RWPE2 (cell line): Measurements from ENCODE around the gene RNF225.

ENCODE experiments used
- ATAC-seq: fragments of 200-7000 bp; cut with Tn5 transposase; 3 replicates; pipeline ENCODE4 v1.9.1; 2021; ENCODE audit warnings: low read depth
- DNase-seq: peaks from one replicate; pipeline ENCODE4 v3.0.0-alpha.2; 2020; ENCODE audit warnings: low spot score
- H3K27ac ChIP-seq: fragments of 450-650 bp; 2 replicates; pipeline ENCODE4 v1.5.1; 2017; ENCODE audit warnings: mild to moderate bottlenecking; ENCODE audit not compliant: poor library complexity, severe bottlenecking
- H3K27me3 ChIP-seq: fragments of 250-450 bp; sonication (Bioruptor Pico); 2 replicates; pipeline ENCODE4 v1.5.1; 2021; ENCODE audit warnings: mild to moderate bottlenecking, moderate library complexity; ENCODE audit not compliant: insufficient read depth, poor library complexity, severe bottlenecking
- H3K36me3 ChIP-seq: fragments of 250-450 bp; sonication (Bioruptor Pico); 2 replicates; pipeline ENCODE4 v1.5.1; 2020; ENCODE audit warnings: low read depth, mild to moderate bottlenecking, moderate library complexity
- H3K4me1 ChIP-seq: fragments of 250-450 bp; sonication (Bioruptor Pico); 2 replicates; pipeline ENCODE4 v1.5.1; 2021; ENCODE audit warnings: mild to moderate bottlenecking, moderate library complexity; ENCODE audit not compliant: insufficient read depth, poor library complexity, severe bottlenecking
- H3K4me3 ChIP-seq: fragments of 250-450 bp; sonication (Bioruptor Pico); 2 replicates; pipeline ENCODE4 v1.5.1; 2021; ENCODE audit warnings: mild to moderate bottlenecking, moderate library complexity; ENCODE audit not compliant: severe bottlenecking
- H3K9me3 ChIP-seq: fragments of 250-450 bp; sonication (Bioruptor Pico); 2 replicates; pipeline ENCODE4 v1.5.1; 2021; ENCODE audit warnings: mild to moderate bottlenecking, moderate library complexity; ENCODE audit not compliant: severe bottlenecking
- TF ChIP-seq, protein P1 (sequence below): fragments of 450-650 bp; IDR thresholded peaks from one replicate; pipeline ENCODE4 v1.5.1; 2017; ENCODE audit warnings: mild to moderate bottlenecking, moderate library complexity; ENCODE audit not compliant: poor library complexity, severe bottlenecking

Gene RNF225

DNA sequence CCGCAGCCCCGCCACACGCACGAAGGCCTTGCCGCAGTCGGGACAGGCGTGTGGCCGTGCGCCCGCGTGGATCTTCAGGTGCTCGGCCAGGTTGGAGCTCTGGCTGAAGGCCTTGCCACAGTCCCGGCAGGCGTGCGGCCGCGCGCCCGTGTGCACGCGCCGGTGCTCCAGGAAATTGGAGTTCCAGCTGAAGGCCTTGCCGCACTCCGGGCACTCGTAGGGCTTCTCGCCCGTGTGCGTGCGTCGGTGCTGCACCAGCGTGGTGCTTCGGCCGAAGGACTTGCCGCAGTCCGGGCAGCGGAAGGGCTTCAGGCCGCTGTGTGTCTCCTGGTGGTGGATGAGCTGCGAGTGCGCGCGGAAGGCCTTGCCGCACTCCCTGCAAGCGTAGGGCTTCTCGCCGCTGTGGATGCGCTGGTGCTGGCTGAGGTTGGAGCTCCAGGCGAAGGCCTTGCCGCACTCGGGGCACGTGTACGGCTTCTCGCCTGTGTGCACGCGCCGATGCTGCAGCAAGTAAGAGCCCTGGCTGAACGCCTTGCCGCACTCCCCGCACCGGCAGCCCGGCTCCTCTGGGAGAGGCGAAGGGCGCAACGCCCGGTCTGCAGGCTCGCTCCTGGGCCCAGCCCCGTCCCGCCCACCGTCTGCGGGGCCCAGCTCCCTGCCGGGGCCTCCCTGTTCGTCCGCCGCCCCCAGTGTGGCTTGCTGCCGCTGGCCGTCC lies 38.5 kb upstream of the RNF225 start:
- Histone ChIP-seq H3K27ac (no peak overlapping the region), H3K36me3 (no peaks in the 10 kb centered on the region), H3K4me1 (no peaks in the 10 kb centered on the region), H3K4me3 (no peak overlapping the region), H3K27me3 (no peaks in the 10 kb centered on the region), H3K9me3 (no peaks in the 10 kb centered on the region)
- no peak for ATAC-seq
- TF ChIP-seq, protein P1, sequence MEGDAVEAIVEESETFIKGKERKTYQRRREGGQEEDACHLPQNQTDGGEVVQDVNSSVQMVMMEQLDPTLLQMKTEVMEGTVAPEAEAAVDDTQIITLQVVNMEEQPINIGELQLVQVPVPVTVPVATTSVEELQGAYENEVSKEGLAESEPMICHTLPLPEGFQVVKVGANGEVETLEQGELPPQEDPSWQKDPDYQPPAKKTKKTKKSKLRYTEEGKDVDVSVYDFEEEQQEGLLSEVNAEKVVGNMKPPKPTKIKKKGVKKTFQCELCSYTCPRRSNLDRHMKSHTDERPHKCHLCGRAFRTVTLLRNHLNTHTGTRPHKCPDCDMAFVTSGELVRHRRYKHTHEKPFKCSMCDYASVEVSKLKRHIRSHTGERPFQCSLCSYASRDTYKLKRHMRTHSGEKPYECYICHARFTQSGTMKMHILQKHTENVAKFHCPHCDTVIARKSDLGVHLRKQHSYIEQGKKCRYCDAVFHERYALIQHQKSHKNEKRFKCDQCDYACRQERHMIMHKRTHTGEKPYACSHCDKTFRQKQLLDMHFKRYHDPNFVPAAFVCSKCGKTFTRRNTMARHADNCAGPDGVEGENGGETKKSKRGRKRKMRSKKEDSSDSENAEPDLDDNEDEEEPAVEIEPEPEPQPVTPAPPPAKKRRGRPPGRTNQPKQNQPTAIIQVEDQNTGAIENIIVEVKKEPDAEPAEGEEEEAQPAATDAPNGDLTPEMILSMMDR, result no peak
- no peak for DNase-seq

DNA sequence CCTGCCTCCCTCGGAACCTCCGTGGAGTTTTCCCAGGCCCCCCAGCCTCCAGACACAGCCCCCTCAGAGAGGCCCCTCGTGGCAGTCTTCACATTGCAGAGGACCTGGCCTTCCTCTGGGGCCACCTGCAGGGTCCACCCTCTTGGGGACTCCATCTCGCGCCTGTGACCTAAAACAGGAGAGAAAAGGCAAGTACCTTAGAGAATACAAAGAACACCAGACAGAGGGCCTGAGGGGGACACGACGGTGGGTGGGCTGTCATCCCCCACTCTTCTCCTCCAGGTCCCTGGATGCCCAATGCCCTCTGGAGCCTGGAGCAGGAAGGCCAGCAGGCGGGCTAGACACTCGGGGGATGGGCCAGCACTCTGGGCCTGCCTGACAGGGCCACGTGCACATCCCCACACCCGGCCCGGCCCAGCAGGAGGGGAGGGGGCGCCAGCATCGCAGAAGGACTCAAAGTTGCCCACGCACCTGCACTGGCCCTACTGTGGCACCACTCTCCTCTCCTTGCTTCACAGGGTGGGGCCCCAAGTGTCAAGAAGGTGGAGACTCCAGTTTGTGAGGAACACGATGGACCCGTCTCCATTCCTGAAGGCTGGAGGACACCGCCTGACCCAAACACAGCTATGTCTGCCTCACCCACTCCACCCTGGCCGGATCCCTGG lies 37.8 kb upstream of the RNF225 start:
- Histone ChIP-seq H3K4me3 (no peak overlapping the region), H3K36me3 (no peaks in the 10 kb centered on the region), H3K27ac (no peak overlapping the region), H3K27me3 (no peaks in the 10 kb centered on the region), H3K4me1 (no peaks in the 10 kb centered on the region), H3K9me3 (no peaks in the 10 kb centered on the region)
- DNase-seq, result no peak
- no peak for ATAC-seq
- TF ChIP-seq, protein P1, result no peak

DNA sequence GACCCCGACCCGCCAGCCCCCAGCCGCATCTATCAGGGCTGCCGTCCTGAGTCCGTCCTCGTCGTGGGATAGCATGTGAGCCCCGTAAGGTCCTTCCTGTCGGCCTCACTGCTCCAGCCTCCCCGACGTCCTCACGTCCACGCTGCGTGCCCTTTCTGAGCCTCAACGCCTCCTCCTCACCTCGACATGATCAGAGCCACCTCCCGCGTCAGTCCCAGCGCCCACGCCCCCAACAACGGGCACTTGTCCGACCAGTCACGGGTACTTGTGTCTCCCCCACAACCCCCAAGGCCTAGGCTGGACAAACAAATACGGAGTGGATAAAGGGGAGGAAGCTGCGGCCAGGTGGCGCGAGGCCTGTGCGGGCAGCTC lies 33.6 kb upstream of the RNF225 start:
- H3K36me3 ChIP-seq, result no peaks in the 10 kb centered on the region
- ATAC-seq (peak; percentile 5), DNase-seq (no peak)
- TF ChIP-seq, protein P1, result no peak
- peak overlapping the region; percentile 74 for H3K27ac ChIP-seq
- no peaks in the 10 kb centered on the region for H3K27me3 ChIP-seq
- H3K4me3 ChIP-seq, result peak overlapping the region; percentile 47
- no peaks in the 10 kb centered on the region for H3K4me1 ChIP-seq
- H3K9me3 ChIP-seq, result no peaks in the 10 kb centered on the region

DNA sequence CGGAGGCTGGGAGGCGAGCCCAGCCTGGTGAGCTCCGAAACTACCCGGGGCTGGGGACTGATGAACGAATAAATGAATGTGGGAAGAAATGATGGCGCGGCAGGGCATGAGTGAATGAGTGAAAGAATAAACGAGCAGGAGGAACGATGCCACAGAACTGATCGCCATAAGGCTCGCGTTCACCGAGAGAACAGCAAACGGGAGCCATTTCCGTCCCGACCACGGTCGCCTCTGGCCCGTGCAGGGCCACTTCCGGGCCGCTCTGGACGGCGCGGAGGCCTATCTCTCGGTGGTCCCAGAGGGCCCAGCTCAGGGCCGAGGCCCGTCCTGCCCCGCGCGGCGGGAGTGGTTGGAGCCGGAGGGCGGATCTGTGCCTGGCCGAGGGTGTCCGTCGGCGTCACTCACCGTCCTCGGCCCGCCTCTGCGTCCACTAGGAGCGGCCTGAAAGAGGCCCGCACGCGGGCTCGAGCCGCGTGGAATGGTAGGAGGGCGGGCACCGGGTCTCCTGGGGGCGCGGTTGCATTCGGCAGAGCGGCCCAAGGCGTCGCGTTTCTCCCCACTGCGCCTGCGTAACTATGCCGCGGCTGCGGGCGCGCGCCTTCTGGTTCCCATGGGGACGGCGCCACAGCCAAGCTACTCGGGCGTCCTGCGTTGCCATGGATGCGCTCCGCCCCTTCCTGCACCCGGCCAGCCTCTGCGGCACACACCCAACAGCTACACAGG lies 33.0 kb upstream of the RNF225 start, which contains the start of gene ZNF497:
TSS of gene ZNF497 (minus strand) at position 480 of the 723 bp plus-strand sequence. CDS start 5,116 bp downstream, outside the sequence.
- H3K27ac ChIP-seq, result peak within 1 kb of the TSS; percentile 74
- H3K27me3 ChIP-seq, result no peaks in the 10 kb centered on the region
- H3K9me3 ChIP-seq, result no peaks in the 10 kb centered on the region
- ATAC-seq (peak; percentile 91), DNase-seq (peak; percentile 92)
- no peaks in the 10 kb centered on the region for H3K36me3 ChIP-seq
- peak within 1 kb of the TSS; percentile 47 for H3K4me3 ChIP-seq
- no peaks in the 10 kb centered on the region for H3K4me1 ChIP-seq
- TF ChIP-seq, protein P1, result no peak
